ENCODE data around the gene MSI2.

MSI2 gene

DNA sequence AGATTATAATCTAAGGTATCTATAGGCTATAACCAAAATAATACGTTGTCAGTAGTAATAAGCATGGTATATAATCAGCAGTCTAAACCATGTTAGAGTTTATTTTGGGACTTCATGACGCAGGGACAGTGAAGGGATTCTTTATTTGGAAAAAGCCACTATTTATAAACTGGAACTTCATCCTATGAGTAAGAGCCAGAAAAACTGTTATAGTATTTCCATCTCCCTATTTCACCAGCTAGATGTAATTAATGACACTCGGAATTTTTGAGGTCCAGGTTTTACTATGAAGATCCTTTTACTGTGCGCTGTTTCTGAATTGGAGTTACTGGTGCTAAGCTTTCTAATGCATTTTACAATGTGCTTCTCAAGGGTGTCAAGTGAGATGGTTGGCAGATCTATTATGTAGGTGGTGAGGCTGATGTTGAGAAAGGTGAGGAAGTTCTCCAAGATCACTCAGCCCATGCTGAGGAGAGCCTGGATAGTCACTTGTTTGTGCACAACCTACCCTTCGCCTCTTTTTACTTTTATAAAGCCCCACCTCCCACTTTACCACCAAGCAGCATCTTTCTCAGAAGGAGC lies 149.3 kb downstream of the MSI2 start:
- TF ChIP-seq, protein P1, sequence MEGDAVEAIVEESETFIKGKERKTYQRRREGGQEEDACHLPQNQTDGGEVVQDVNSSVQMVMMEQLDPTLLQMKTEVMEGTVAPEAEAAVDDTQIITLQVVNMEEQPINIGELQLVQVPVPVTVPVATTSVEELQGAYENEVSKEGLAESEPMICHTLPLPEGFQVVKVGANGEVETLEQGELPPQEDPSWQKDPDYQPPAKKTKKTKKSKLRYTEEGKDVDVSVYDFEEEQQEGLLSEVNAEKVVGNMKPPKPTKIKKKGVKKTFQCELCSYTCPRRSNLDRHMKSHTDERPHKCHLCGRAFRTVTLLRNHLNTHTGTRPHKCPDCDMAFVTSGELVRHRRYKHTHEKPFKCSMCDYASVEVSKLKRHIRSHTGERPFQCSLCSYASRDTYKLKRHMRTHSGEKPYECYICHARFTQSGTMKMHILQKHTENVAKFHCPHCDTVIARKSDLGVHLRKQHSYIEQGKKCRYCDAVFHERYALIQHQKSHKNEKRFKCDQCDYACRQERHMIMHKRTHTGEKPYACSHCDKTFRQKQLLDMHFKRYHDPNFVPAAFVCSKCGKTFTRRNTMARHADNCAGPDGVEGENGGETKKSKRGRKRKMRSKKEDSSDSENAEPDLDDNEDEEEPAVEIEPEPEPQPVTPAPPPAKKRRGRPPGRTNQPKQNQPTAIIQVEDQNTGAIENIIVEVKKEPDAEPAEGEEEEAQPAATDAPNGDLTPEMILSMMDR (IDR thresholded peaks at IDR 0.05; ENCODE audit: insufficient read depth, low read depth, low read length, missing control alignments): no peak
- no peak for DNase-seq (ENCODE audit: low read depth)
- no peak overlapping the region for H3K4me3 ChIP-seq (ENCODE audit: low read depth, low read length)

GRCh38 chr17:57406131-57406980 lies 150.0 kb downstream of the MSI2 start:
- no peak overlapping the region for H3K4me3 ChIP-seq (ENCODE audit: low read depth, low read length)
- DNase-seq (ENCODE audit: low read depth): no peak
- TF ChIP-seq, protein P1 (IDR thresholded peaks at IDR 0.05; ENCODE audit: insufficient read depth, low read depth, low read length, missing control alignments): no peak

DNA sequence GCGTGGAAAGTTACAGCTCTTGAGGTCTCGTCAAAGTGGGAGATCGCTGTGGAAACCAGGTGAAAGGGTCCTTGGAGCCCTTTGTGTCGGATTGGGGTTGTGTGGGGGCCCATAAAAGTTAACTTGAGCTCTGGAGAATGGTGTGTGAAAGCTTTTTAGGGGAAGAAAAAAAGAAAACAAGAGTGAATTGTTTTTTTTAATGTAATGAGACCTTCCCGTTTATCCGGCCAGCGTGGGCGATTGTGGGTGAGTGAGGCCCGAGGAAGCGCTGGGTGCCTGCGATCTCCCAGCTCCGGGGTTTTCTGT lies 150.6 kb downstream of the MSI2 start:
- no peak for DNase-seq (ENCODE audit: low read depth)
- TF ChIP-seq, protein P1 (IDR thresholded peaks at IDR 0.05; ENCODE audit: insufficient read depth, low read depth, low read length, missing control alignments): no peak
- H3K4me3 ChIP-seq (ENCODE audit: low read depth, low read length): no peak overlapping the region

GRCh38 chr17:57407287-57408070 lies 151.2 kb downstream of the MSI2 start:
- DNase-seq (ENCODE audit: low read depth): no peak
- H3K4me3 ChIP-seq (ENCODE audit: low read depth, low read length): no peak overlapping the region
- TF ChIP-seq, protein P1 (IDR thresholded peaks at IDR 0.05; ENCODE audit: insufficient read depth, low read depth, low read length, missing control alignments): no peak

GRCh38 chr17:57408071-57408811 lies 151.9 kb downstream of the MSI2 start:
- no peak for DNase-seq (ENCODE audit: low read depth)
- no peak overlapping the region for H3K4me3 ChIP-seq (ENCODE audit: low read depth, low read length)
- TF ChIP-seq, protein P1 (IDR thresholded peaks at IDR 0.05; ENCODE audit: insufficient read depth, low read depth, low read length, missing control alignments): no peak

- H3K4me3 ChIP-seq (ENCODE audit: low read depth, low read length): no peak overlapping the region
- TF ChIP-seq, protein P1 (IDR thresholded peaks at IDR 0.05; ENCODE audit: insufficient read depth, low read depth, low read length, missing control alignments): no peak
- no peak for DNase-seq (ENCODE audit: low read depth)
These were observed 153.8 kb downstream of the MSI2 start for GRCh38 chr17:57410169-57410568.
